RWPE1 (cell line): Measurements from ENCODE around the gene RAB37.

Experiments
- CTCF ChIA-PET: fragments of 350-600 bp; sonication (Branson Sonifier 250); formaldehyde crosslinking; extraction: SDS; loops from one replicate; lab custom pipeline; 2021; lab: Yijun Ruan, JAX
- POLR2A ChIA-PET: fragments of 400-600 bp; formaldehyde crosslinking; extraction: SDS; loops from one replicate; lab custom pipeline; 2020; ENCODE audit warnings: antibody characterized with exemption; ENCODE audit not compliant: low non-redundant PET; lab: Yijun Ruan, JAX
- DNase-seq: peaks from one replicate; pipeline ENCODE4 v3.0.0; 2012; ENCODE audit warnings: low spot score
- H3K27ac ChIP-seq: fragments of 450-650 bp; 2 replicates; pipeline ENCODE4 v1.5.1; 2017
- TF ChIP-seq, protein P1 (sequence below): fragments of 450-650 bp; conservative IDR thresholded peaks from 2 replicates; pipeline ENCODE4 v1.5.1; 2017; ENCODE audit warnings: low read depth, mild to moderate bottlenecking

The RAB37 gene

GRCh38 chr17:74742153-74742515, 5.1 kb downstream of the RAB37 start:
- CTCF ChIA-PET: interaction anchor here (0.6 to 2.2 kb wide), 6 partner anchors 29 to 394 kb away, joined by 3 to 12 read pairs (median 4); no protein-coding TSS in a partner anchor
- no peak overlapping the region for H3K27ac ChIP-seq
- TF ChIP-seq, protein P1, sequence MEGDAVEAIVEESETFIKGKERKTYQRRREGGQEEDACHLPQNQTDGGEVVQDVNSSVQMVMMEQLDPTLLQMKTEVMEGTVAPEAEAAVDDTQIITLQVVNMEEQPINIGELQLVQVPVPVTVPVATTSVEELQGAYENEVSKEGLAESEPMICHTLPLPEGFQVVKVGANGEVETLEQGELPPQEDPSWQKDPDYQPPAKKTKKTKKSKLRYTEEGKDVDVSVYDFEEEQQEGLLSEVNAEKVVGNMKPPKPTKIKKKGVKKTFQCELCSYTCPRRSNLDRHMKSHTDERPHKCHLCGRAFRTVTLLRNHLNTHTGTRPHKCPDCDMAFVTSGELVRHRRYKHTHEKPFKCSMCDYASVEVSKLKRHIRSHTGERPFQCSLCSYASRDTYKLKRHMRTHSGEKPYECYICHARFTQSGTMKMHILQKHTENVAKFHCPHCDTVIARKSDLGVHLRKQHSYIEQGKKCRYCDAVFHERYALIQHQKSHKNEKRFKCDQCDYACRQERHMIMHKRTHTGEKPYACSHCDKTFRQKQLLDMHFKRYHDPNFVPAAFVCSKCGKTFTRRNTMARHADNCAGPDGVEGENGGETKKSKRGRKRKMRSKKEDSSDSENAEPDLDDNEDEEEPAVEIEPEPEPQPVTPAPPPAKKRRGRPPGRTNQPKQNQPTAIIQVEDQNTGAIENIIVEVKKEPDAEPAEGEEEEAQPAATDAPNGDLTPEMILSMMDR: no peak
- no peak for DNase-seq
- POLR2A ChIA-PET: interaction anchor here (0.7 to 0.8 kb wide), 2 partner anchors 28 to 29 kb away, joined by 4 to 5 read pairs; no protein-coding TSS in a partner anchor

- no peak for DNase-seq
- ChIA-PET POLR2A (interaction anchor here (0.7 to 0.8 kb wide), 2 partner anchors 27 to 28 kb away, joined by 4 to 5 read pairs; no protein-coding TSS in a partner anchor), CTCF (interaction anchor here (0.6 to 1.7 kb wide), 3 partner anchors 28 to 222 kb away, joined by 3 to 4 read pairs (median 3); no protein-coding TSS in a partner anchor)
- no peak overlapping the region for H3K27ac ChIP-seq
- TF ChIP-seq, protein P1: no peak
Measured at GRCh38 chr17:74742978-74743545, 6.0 kb downstream of the RAB37 start.

DNA sequence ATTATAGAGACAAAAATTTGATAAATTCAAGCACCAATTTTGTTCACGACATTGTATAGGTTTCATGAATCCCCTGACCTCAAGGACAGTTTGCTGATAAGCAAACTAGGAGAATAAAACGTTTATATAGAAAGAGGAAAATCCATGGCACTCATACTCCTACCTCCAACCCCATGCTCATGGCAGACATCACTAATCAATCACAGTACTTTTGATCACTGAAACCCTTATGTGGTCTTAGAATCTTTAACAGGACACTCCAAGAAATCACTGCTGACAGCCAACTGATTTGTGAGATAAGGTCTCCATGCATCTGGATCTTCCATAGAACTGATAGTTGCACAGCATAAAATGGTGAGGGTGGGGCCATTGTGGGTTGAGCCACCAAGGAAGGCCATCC, 6.7 kb downstream of the RAB37 start:
- TF ChIP-seq, protein P1: no peak
- CTCF ChIA-PET: interaction anchor here (0.5 to 4.0 kb wide), 2 partner anchors 27 to 313 kb away, joined by 3 to 42 read pairs; no protein-coding TSS in a partner anchor
- no peak for DNase-seq
- H3K27ac ChIP-seq: no peak overlapping the region
- POLR2A ChIA-PET: no interaction called here

- H3K27ac ChIP-seq: no peak overlapping the region
- TF ChIP-seq, protein P1: no peak
- no peak for DNase-seq
- POLR2A ChIA-PET: interaction anchor here (1.0 kb wide), 1 partner anchor 25 kb away, joined by 3 read pairs; no protein-coding TSS in a partner anchor
- CTCF ChIA-PET: interaction anchor here (0.5 to 4.0 kb wide), 9 partner anchors 8 to 313 kb away, joined by 3 to 42 read pairs (median 4); no protein-coding TSS in a partner anchor
Measured at GRCh38 chr17:74744349-74744713, 7.3 kb downstream of the RAB37 start.

DNA sequence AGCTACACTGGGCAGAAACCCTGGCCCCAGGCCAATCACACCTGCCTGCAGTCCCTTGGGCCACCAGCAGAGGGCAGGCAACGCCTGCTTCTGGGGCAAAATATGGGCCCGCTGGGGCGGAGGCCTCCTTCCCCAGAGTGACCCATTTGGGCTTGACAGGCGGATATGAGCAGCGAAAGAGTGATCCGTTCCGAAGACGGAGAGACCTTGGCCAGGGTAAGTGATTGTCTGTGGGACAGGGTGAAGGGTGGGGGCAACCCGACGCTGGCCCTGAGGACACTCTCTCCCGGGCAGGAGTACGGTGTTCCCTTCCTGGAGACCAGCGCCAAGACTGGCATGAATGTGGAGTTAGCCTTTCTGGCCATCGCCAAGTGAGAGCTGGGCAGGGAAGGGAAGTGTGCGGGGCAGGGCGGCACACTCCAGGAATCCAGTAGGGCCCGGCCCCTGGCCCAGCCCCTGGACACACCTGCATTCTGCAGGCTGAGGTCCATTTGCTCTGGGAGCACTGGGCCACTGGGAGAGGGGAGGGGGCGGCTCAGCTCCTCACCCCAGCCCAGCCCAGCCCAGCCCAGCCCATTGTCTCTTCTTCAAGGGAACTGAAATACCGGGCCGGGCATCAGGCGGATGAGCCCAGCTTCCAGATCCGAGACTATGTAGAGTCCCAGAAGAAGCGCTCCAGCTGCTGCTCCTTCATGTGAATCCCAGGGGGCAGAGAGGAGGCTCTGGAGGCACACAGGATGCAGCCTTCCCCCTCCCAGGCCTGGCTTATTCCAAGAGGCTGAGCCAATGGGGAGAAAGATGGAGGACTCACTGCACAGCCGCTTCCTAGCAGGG, 7.9 kb downstream of the RAB37 start:
- ChIA-PET POLR2A (interaction anchor here (1.0 to 1.4 kb wide), 2 partner anchors 24 to 31 kb away, joined by 3 to 6 read pairs; partner anchors contain the start of gene NAT9), CTCF (interaction anchor here (0.6 to 4.0 kb wide), 18 partner anchors 9 to 179 kb away, joined by 3 to 42 read pairs (median 4); partner anchors contain the start of gene NAT9)
- H3K27ac ChIP-seq: peak overlapping the region; percentile 37
- TF ChIP-seq, protein P1: peak; percentile 99
- peak; percentile 75 for DNase-seq
